ENCODE data around the gene PCDH8. TPM values are rescaled to one million over a fixed set of nuclear protein-coding genes. Genes with fewer than 3 reads are reported as not detected.
A peak's percentile ranks its signal among the peaks of the same experiment; 100 is the strongest.

Gene PCDH8
- total RNA-seq, 1 experiment from 2014 or later, result 2.1 TPM

DNA sequence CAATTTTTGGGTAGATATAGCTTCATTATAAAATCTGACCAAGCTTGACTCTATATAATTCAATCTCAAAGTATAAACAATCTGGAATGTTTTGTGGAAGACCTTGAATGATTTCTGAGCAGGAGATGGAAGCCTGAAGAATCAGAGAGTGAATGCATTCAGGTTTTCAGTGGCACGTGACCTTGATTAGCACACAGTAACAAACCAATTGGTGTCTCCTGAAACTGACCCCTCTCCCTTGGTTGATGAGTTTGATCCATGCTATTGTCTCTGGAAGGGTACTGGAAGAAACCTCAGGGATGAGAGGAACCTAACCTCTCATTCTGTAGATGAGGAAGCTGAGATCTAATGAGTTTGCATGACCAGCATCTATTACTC, 39.6 kb downstream of the PCDH8 start:
- H2BK120ac ChIP-seq (ENCODE audit: low read depth, low read length, poor library complexity, severe bottlenecking), result no peak overlapping the region
- no peak overlapping the region for H3T11ph ChIP-seq (ENCODE audit: low read length)
- H3K9ac ChIP-seq (ENCODE audit: extremely low read depth, insufficient read length, low read length), result no peak overlapping the region
- H4K5ac ChIP-seq (ENCODE audit: insufficient read length, low read depth, low read length), result no peak overlapping the region
- DNase-seq, result no peak
- Mint-ChIP-seq H3K27ac (peak overlapping the region in 2 of 3 experiments; percentile 55 to 63; a peak in 5 of 7 replicates), H3K36me3 (ENCODE audit: insufficient read depth in 1 of 3, low read depth in 3 of 3) (no peaks in the 10 kb centered on the region), H3K9me3 (no peaks in the 10 kb centered on the region; a peak in 2 of 5 replicates), H3K27me3 (ENCODE audit: low read depth) (no peaks in the 10 kb centered on the region), H3K4me1 (peaks cover 21 to 23% of the 10 kb centered on the region in 2 experiments), H3K4me3 (no peak overlapping the region)
- WGBS (ENCODE audit: extremely low coverage, insufficient read length, low lambda C conversion rate), result no CpG with 5 or more reads among the region's 1 CpG
- no peak for TF ChIP-seq CTCF (conservative IDR thresholded peaks at IDR 0.05)
- no peaks in the 10 kb centered on the region for H3K27me3 ChIP-seq (ENCODE audit: insufficient read depth, low read length)
- H2BK5ac ChIP-seq (ENCODE audit: insufficient read length, low read length), result no peak overlapping the region
- no peak overlapping the region for H3K14ac ChIP-seq (ENCODE audit: insufficient read depth, low read length)
- H3K27ac ChIP-seq (ENCODE audit: insufficient read length, low read depth, low read length), result no peak overlapping the region
- H4K8ac ChIP-seq (replicated peaks; ENCODE audit: insufficient read length, low read depth, low read length), result no peak overlapping the region
- peak overlapping the region; percentile 27 for H2AFZ ChIP-seq (ENCODE audit: low read length)
- no peaks in the 10 kb centered on the region for H3K23me2 ChIP-seq (ENCODE audit: insufficient read length, low read depth, low read length, poor library complexity, severe bottlenecking)
- no peak overlapping the region for H2BK20ac ChIP-seq (ENCODE audit: low read depth, low read length, poor library complexity, severe bottlenecking)
- H2AK5ac ChIP-seq (ENCODE audit: insufficient read length, low read length), result no peak overlapping the region
- H3K4me2 ChIP-seq (ENCODE audit: insufficient read depth, insufficient read length, low read length), result no peak overlapping the region
- H4K20me1 ChIP-seq (ENCODE audit: control insufficient read depth, insufficient read depth, insufficient read length), result no peaks in the 10 kb centered on the region
- peaks cover 2% of the 10 kb centered on the region; the same call in 1 of the 2 replicates for H3K4me1 ChIP-seq (ENCODE audit: insufficient read depth, low read length)
- H3K18ac ChIP-seq (ENCODE audit: insufficient read length, low read depth, low read length), result no peak overlapping the region
- H3K23ac ChIP-seq (ENCODE audit: insufficient read length, low read depth, low read length), result no peak overlapping the region
- H2BK12ac ChIP-seq (ENCODE audit: insufficient read length, low read depth, low read length), result no peak overlapping the region
- H4K91ac ChIP-seq (ENCODE audit: insufficient read length, low read depth, low read length), result no peak overlapping the region
- no peaks in the 10 kb centered on the region for H3K79me2 ChIP-seq (ENCODE audit: insufficient read depth, low read length)
- no peak overlapping the region for H3K56ac ChIP-seq (ENCODE audit: insufficient read length, low read depth, low read length)
- no peaks in the 10 kb centered on the region for H3K9me3 ChIP-seq (ENCODE audit: control insufficient read depth, low read depth, low read length)
- H2BK15ac ChIP-seq (ENCODE audit: low read depth, low read length), result no peak overlapping the region
- no peaks in the 10 kb centered on the region for H3K79me1 ChIP-seq (ENCODE audit: insufficient read depth, low read depth, low read length, poor library complexity, severe bottlenecking)
- no peak overlapping the region for H3K4ac ChIP-seq (ENCODE audit: low read depth, low read length)
